HCEC 1CT (cell line): ENCODE data around the gene PAK2.
"Not testable (repeated sequence)": the region's sequence is repeated elsewhere in the genome, so short reads cannot be mapped to it uniquely, and the experiment has no call there.

Experiments used
- DNase-seq: peaks from one replicate; pipeline ENCODE4 v3.0.0-alpha.2; 2017

Gene PAK2

DNA sequence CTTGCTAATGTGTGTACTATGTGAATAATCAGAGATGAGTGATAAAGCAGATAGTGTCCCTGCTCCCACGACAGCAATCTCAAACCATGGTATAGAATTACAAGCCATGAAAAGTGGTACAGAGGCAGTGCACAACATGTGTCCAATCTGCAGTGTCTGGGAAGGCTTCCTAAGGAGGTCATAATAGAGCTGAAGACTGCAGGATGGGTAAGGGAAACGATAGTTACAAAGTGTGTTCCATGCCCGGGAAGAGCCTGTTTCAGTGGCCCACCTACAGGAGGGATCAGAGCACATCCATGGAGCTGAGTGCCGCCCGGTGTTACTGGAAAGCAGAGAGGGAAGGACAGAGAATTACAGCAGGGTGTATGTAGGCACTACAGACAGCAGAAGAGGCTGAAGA lies 48.9 kb downstream of the PAK2 start:
- DNase-seq: no peak

DNA sequence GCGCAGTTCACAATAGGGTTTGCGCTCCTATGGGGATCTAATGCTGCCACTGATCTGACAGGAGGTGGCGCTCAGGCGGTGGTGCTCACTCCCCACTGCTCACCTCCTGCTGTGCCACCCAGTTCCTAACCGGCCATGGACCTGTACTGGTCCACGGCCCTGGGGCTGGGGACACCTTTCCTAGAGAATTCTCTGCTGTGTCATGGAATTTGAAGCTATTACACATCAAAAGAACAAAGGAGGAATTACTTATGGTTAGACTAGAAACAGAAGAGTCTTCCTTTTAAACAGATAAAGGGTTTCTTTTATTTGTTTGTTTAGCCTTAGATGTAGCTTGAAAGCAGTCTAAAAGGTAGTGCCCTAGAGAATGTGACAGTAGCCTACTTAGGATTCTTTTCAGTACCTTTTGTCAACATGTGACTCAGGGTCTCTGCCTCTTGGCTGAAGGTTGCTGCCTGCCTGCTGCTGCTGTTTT lies 50.3 kb downstream of the PAK2 start:
- no peak for DNase-seq

DNA sequence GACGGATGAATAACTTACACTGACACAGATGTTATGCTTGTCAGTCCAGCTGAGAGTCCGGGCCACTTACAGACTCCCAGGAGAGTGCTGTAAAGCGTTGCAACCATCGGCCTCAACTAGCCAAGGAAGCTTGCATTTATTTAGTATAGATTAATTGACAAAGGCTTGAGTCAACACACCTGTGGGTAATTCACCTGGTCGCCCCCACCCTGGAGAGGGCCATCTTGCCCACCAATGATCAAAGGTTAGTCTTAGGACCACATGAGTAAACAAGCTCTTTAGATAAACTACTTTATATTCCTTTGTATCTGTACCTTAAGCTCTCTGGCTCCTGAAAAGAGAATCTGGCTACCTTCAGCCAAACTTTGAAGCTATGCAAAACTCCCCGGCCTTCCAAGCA lies 51.0 kb downstream of the PAK2 start:
- DNase-seq: no peak

DNA sequence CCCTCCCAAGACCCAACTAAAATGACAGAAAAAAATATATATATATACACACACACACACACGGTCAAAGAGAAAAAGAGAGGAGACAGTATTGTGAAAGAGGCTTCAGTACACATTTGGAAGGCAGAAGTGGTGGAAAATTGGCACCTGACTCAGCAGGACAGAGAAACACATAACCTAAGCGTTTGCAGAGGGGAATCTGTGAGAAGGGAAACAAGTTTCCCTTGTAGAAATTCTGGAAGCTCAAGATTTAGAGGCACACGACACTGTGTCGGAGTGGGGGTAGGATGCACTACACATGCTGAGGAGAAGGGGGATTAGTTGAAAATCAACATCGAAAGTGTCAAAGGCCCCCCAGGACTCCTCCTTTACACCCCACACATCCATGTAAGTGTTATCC lies 53.1 kb downstream of the PAK2 start:
- no peak for DNase-seq

DNA sequence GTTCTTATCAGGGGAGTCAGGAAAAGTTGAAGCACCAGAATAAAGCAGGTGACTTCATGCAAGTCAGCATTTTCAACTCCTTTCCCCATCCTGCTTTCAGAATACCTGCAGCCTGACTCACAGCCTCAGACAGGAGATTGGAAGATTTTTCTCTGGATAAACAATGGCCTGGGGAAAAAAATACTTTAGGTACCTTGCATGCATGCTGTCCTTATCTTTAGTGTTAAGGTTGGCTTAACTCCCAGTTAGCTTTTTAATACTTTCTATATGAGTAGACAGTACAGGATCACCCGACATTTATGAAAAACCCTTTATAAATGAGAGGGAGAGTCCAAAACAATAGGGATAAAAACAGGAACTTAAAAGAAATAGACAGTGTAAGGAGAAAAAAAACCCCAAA lies 53.6 kb downstream of the PAK2 start:
- DNase-seq: peak; percentile 35

DNA sequence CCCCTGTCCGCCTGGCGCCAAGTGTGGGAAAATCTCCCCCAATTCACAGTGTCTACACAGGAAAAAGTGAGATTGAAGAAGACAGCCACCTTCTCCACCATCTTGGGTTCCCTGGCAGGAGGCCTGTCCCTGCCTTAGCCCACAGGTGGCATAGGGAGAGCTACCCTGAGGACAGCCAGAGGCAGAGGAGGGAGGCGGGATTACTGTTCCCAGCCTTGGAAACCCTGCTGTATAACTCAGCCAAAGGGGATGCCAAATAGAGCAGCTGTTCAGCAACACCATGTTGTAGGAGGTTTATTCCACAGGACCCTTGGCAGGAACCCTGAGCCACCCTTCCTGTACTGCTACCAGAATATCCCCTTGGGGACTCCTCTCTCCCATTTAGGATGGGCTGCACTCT lies 54.8 kb downstream of the PAK2 start:
- no peak for DNase-seq

DNA sequence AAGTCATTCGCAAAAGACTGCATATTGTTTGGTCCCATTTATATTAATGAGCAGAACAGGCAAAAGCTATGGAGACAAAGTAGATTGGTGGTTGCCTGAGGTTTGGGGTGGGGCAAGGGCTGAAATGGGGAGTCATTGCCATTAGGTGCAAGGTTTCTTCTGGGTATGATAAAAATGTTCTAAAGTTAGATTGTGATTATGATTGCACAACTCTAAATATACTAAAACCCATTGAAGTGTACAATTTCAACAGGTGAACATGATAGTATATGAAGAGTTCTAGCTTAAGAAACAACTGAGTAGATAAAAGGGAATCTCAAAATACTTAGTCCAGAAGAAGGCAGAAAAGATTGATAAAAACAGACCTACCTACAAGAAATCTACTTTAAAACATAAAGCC lies 56.7 kb downstream of the PAK2 start:
- no peak for DNase-seq

DNA sequence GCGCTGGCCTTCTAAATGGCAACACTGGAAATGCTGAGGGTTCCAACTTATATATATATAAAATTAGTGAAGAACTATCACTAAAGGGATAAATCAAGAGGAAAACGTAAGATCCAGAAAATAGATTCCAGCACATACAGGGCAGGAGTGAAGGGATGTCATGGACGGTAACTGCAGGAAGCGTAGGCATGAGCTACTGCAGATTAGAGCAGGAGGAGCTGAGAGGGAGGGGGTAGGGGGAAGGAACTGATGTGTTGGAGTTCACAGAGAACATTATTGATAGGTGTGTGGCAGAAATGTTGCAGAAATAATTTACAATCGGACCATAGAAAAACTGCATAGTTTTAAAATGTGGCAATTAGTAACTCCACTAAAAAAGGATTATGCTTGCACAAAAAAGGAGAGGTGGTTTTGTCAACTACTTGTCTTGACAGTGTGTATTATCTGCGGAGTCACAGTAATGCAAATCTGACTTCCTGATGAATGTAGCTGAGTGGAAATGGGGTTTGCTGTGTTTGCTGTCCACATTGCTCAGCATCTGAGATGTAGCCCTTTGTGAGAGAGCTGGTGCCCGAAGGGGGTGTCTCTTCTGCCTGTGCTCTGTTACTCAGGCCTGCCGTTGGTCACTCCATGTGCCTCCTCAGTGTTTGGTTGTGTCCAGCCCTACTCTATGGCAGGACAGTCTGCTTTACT lies 61.2 kb downstream of the PAK2 start:
- DNase-seq: no peak

DNA sequence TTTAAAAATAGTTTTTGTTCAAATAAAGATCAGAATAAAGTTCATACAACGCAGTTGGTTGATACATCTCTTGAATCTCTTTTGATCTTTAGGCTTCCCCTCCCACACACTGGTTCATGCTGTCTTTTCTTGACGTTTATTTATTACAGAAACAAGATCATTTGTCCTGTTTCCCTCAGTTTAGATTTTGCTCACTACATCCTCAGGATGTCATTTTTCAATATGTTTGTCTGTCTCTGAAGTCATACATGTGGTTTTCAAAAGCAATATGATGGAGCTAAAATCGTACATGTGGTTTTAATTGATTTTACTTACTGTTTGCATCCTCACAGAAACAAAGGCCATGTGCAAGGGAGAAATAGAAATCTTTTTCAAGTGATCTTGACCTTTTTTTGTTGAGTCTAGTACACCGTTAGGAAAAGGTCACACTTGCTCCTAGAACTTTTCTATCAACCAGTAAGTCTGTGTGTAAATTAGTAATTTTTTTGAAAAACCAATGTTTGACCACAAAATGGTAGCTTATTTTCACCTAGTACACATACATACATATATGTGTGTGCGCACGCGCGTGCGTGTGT lies 64.3 kb downstream of the PAK2 start:
- no peak for DNase-seq

DNA sequence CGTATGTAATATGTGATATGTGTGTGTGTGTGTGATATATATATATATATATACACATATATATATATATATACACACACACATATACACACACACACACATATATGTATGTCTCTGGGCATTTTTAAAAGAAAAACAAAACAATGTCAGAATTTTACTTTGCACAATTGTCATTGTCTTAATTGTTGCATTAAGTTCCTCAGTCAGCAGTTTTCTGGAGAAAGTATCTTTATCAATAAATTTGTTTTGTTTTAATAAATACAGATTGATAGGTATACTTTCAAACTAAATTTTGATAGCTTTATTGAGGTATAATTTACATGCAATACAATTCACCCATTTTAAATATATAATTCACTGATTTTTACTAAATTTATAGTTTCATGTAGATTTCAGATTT lies 65.1 kb downstream of the PAK2 start:
- no peak for DNase-seq

DNA sequence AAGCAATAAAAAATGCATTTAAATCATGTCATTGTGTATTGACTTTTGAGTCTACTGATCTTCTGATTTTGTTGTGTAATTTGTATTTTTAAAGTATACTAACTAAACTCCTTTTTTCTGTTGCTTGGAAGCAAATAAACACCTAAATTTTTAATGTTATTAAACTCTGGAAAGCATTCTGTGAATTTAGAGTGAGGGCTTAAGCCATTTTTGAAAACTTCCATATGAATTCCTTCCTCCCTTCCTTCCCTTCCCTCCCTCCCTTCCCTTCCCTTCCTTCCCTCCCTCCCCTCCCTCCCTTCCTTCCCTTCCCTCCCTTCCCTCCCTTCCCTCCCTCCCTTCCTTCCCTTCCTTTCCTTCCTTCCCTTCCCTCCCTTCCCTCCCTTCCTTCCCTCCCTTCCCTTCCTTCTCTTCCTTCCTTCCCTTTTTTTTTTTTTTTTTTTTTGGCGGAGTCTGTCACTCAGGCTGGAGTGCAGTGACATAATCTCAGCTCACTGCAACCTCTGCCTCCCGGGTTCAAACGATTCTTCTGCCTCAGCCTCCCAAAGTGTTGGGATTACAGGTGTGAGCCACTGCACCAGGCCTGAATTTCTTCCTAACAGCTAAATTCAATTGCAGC lies 71.4 kb downstream of the PAK2 start:
- DNase-seq: no peak

DNA sequence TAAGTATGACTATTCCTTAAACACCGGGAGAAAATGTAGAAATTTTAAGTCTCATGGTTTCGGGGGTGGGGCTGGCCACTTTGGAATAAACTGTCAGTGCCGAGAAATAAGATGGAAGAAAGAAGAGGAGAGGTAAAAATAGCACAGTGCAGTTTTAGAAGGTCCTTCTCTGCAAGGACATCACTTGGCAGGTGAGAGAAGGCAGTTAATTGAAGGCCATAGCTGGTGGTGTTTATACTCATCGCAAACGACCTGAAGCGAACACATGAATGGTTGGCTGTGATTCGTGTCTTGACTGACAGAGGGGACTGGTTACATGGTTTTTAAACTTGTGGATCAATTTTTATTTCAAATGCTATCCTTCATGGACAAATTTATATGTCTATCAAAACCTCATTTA lies 73.2 kb downstream of the PAK2 start:
- DNase-seq: no peak

DNA sequence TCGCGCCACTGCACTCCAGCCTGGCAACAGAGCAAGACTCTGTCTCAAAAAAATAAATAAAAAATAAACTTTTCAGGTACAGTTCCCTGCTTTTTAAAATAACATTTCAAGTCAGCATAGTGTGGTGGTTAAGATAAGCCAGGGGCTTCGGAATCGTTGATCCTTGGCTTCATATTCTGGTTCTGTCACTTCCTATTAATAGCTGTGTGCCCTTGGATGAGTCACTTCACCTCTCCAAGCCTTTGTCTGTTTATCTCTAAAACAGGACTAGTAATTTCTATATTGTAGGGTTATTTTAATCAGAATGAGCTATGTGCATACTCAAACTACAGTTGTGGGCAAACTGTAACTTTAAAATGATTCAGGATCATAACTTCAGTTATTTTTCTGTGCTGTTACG lies 74.2 kb downstream of the PAK2 start:
- DNase-seq: peak; percentile 3

DNA sequence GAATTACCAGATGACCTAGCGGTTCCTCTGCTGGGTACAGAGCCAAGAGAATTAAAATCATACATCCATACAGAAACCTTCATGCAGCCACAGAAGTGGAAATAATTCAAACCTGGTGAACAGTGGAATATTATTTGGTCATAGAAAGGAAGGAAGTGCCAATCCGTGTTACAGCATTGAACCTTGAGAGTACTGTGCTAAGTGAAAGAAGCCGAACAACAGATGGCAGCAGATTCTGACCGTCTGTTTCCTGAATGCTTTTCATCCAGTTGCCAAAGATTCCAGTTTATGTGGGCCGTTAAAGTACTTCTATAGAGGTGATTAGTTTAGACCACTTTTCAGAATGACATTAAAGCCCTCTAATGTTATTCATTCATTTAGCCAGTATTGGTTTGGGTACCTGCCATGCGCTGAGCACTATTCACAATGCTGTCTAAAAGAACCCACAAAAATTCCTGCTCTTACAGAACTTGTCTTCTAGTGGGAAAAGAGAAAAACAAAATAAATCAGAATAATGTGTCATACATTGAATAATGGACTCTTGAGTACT lies 82.2 kb downstream of the PAK2 start:
- DNase-seq: no peak

DNA sequence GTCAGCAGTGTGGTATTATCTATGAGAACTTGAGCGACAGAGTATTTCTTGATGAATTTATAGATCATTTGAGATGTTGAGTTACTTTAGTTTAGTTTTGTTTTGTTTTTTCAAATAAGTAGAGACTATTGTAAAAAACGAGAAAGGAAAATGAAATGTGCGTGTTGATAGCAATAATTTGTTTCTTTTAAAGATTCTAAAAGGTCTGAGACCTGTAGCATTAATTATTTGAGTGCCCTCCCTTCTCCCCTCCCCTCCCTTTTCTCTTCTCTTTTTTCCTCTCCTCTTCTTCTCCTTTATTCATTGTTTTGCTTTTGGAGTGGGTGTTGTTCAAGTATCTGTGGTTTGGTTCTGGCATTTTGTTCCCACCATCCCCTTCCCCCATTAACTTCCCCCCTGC lies 90.0 kb downstream of the PAK2 start:
- not testable (repeated sequence) for DNase-seq

DNA sequence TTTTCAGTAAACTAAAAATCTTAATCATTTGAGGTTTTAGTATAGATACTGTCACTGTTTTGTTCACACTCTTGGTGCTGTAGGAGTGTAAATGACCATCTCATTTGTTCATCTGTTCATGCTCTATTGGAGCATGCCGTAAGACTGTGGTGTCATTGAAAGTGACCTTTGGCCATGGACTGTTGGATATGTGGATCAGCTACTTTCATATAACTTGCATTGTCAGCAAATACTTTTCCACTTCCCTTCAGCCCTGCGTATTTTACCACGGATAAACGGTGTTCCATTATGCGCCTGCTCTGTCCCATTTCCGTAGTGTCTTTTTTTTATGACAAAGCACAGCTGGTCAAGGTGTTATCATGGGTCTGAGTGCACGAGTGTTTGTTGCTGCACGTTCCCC lies 95.4 kb downstream of the PAK2 start:
- no peak for DNase-seq

DNA sequence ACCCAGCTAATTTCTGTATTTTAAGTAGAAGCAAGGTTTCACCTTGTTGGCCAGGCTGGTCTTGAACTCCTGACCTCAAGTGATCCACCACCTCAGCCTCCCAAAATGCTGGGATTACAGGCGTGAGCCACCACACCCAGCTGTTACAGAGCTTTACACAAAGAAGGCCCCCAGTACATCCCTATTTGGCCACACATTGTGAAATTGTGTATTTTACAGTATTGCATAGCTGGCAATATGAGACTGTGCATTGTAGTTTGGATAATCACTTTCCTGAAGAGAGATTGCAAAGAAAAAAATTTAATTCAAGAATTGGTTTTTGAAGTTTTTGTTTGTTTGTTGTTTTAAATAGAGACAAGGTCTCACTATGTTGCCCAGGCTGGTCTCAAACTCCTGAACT lies 97.0 kb downstream of the PAK2 start:
- DNase-seq: not testable (repeated sequence)

DNA sequence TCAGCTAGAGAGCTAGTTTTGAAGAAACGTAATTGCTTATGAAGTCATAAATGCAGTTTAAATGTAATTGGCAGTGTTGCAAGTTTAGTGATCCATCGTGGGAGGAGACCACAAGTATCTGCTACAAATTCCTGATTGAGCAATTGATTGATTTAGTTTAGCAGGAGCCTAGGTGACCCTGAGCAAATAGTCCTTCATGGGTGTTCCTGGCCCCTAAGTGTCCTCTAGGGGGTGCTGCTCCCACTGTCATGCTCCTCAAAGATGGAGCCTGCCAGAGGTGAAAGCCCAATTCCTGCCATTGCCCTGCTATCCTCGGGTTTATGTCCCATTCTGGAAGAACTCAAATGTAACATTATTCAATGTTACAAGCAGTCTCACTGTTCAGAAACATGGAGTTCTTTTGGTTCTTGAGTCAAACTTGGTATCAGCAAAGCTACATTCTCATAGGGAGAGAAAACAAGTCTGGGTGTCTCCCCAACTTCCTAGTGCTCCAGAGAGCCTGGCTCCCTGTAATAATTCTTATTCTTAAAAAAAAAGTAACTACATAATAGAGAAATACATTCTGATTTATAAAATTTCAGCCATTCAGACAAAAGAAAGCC lies 98.3 kb downstream of the PAK2 start:
- peak; percentile 59 for DNase-seq

DNA sequence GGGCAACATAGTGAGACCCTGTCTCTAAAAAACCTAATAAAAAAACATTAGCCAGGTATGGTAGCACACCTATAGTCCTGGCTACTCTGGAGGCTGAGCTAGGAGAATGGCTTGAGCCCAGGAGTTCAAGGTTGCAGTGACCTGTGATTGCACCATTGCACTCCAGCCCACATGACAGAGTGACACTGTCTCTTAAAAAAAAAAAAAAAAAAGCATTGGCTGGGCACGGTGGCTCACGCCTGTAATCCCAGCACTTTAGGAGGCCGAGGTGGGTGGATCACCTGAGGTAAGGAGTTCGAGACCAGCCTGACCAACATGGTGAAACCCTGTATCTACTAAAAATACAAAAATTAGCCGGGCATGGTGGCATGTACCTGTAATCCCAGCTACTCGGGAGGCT lies 99.7 kb downstream of the PAK2 start:
- not testable (repeated sequence) for DNase-seq

DNA sequence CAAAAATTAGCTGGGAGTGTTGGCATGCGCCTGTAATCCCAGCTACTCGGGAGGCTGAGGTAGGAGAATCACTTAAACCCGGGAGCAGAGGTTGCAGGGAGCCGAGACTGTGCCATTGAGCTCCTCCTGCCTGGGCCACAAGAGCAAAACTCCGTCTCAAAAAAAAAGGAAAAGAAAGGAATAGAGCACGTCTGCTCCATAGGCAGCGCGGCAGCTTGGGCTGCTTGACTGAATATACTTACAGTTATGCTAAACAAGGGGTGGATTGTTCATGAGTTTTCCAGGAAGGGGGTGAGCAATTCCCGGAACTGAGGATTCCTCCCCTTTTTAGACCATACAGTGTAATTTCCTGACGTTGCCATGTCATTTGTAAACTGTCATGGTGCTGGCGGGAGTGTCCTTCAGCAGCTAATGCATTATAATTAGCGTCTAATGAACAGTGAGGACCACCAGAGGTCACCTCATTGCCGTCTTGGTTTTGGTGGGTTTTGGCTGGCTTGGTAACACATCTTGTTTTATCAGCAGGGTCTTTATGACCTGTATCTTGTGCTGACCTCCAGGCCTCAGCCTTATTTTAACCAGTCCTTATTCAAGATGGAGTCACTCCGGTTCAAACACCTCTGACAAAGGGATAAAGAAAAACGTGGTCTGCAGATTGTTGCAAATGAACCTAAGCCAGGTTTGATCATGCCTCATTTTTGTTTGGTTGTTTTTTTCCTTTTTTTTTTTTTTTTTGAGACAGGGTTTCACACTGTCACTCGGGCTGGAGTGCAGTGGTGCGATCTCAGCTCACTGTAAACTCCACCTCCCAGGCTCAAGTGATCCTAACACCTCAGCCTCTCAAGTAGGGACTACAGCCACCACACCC lies 103.1 kb downstream of the PAK2 start:
- DNase-seq: no peak

DNA sequence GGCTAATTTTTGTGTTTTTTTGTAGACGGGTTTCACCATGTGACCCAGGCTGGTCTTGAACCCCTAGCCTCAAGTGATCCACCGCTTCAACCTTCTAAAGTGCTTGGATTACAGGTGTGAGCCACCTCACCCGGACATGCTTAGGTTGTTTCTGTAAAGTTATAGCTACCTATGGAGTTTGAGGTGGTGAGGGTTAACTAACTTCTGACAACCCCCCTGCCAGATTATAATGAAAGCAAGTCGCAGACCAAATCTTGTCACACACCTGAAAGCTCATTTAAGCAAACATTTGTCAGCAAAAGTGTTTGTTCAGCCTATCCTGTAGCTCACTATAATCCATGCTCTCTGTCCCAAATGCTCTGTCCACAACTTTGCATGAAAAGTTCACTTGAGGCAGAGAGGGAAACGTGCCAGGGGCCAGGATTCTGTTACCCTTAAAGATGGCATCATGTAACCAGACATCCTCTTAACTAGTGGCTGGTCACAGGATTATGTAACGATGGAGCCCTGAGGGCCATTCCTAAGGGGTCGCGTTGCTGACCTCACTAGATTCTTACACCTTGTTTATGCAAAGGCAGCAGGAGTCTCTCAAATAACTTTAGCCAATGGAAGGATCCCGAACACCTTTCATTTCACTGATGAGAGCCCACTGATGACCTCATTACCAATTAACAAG lies 103.9 kb downstream of the PAK2 start:
- no peak for DNase-seq
